H1 (cell line): Measurements from ENCODE around the gene ARHGAP24. TPM values are rescaled to one million over a fixed set of nuclear protein-coding genes. Genes with fewer than 3 reads are reported as not detected.

Experiments used
- CTCF ChIA-PET: fragments of 300-600 bp; sonication (Branson Sonifier 250); formaldehyde crosslinking; loops from one replicate; lab custom pipeline; 2021; ENCODE audit not compliant: partially characterized antibody; lab: Charles Lee
- POLR2A ChIA-PET: fragments of 300-600 bp; sonication (Branson Sonifier 250); formaldehyde crosslinking; loops from one replicate; lab custom pipeline; 2021; ENCODE audit warnings: inconsistent platforms; ENCODE audit not compliant: partially characterized antibody; lab: Charles Lee
- DNase-seq, 2 experiments: peaks; one replicate each; pipeline versions ENCODE4 v3.0.0 to v3.0.0-alpha.2; 2010 to 2022; ENCODE audit warnings: low spot score in 2 of 2, low read depth in 1 of 2, mixed read lengths in 1 of 2
- FAIRE-seq: peaks from 2 replicates; lab custom pipeline; 2011; peaks lifted over from hg19 to GRCh38; lab: Jason Lieb, UNC
- H2AFZ ChIP-seq: 2 replicates; pipeline ENCODE4 v1.8.1; 2012; ENCODE audit warnings: low read length, inconsistent platforms
- H2AK5ac ChIP-seq: 2 replicates; pipeline ENCODE4 v1.6.1; 2013; ENCODE audit warnings: low read depth, low read length
- H2BK120ac ChIP-seq: replicated peaks from 2 replicates; pipeline ENCODE3; 2013; ENCODE audit warnings: low read depth, low read length, inconsistent platforms
- H2BK12ac ChIP-seq: 2 replicates; pipeline ENCODE4 v1.6.1; 2013; ENCODE audit warnings: low read depth, low read length
- H2BK15ac ChIP-seq: 2 replicates; pipeline ENCODE4 v1.6.1; 2013; ENCODE audit warnings: low read length
- H2BK20ac ChIP-seq: 2 replicates; pipeline ENCODE4 v1.6.1; 2013; ENCODE audit warnings: low read length
- H2BK5ac ChIP-seq: 2 replicates; pipeline ENCODE4 v1.6.1; 2013; ENCODE audit warnings: low read depth, low read length
- H3K14ac ChIP-seq: 2 replicates; pipeline ENCODE4 v1.6.1; 2013; ENCODE audit warnings: inconsistent platforms; ENCODE audit not compliant: insufficient read length
- H3K18ac ChIP-seq: 2 replicates; pipeline ENCODE4 v1.6.1; 2013; ENCODE audit warnings: low read length; ENCODE audit errors: extremely low read depth
- H3K23ac ChIP-seq: 2 replicates; pipeline ENCODE4 v1.6.1; 2013; ENCODE audit warnings: inconsistent platforms; ENCODE audit not compliant: insufficient read length
- H3K23me2 ChIP-seq: 2 replicates; pipeline ENCODE4 v1.6.1; 2013; ENCODE audit warnings: low read depth, low read length
- H3K27ac ChIP-seq: 2 replicates; pipeline ENCODE4 v1.6.1; 2011; ENCODE audit warnings: low read depth, low read length, inconsistent platforms
- H3K27me3 ChIP-seq, 4 experiments: replicated peaks in 1 of 4; 1 replicate in 1 of 4; 2 replicates in 3 of 4; pipeline versions ENCODE4 v1.6.1 to v1.8.1; 2011 to 2013; ENCODE audit warnings: low read length in 3 of 4, mild to moderate bottlenecking in 3 of 4, inconsistent platforms in 2 of 4, mixed read lengths in 2 of 4, moderate library complexity in 1 of 4; ENCODE audit not compliant: control insufficient read depth in 3 of 4, insufficient read depth in 3 of 4; ENCODE audit errors: extremely low read depth in 1 of 4
- H3K36me3 ChIP-seq, 4 experiments: 2 replicates each; pipeline versions ENCODE4 v1.6.1 to v1.8.1; 2011 to 2013; ENCODE audit warnings: mild to moderate bottlenecking in 4 of 4, low read length in 3 of 4, moderate library complexity in 2 of 4, control low read depth in 1 of 4, inconsistent platforms in 1 of 4; ENCODE audit not compliant: insufficient read depth in 4 of 4, control insufficient read depth in 2 of 4
- H3K4ac ChIP-seq: replicated peaks from 2 replicates; pipeline ENCODE3; 2013; ENCODE audit warnings: low read length, low read depth, mixed read lengths, inconsistent platforms; ENCODE audit not compliant: insufficient read length
- H3K4me1 ChIP-seq, 4 experiments: replicated peaks in 1 of 4; 1 replicate in 1 of 4; 2 replicates in 3 of 4; pipeline versions ENCODE4 v1.6.1 to v1.8.1; 2011 to 2013; ENCODE audit warnings: low read length in 3 of 4, inconsistent platforms in 2 of 4, mixed read lengths in 1 of 4; ENCODE audit not compliant: insufficient read depth in 4 of 4, control insufficient read depth in 3 of 4
- H3K4me2 ChIP-seq, 2 experiments: 2 replicates each; pipeline versions ENCODE4 v1.6.1 to v1.8.1; 2011 to 2013; ENCODE audit warnings: low read depth in 2 of 2, low read length in 2 of 2, control low read depth in 1 of 2, inconsistent platforms in 1 of 2, mild to moderate bottlenecking in 1 of 2; ENCODE audit not compliant: insufficient read depth in 1 of 2
- H3K4me3 ChIP-seq, 4 experiments: fragments of 200-600, 300-600 bp in 1 of 4; sonication (generic), shearing (Covaris generic), sonication (Bioruptor Twin) in 1 of 4; 2 replicates each; pipeline versions ENCODE4 v1.5.1 to v1.8.1; 2011 to 2016; ENCODE audit warnings: low read length in 4 of 4, low read depth in 3 of 4, control low read depth in 2 of 4, inconsistent platforms in 2 of 4, mild to moderate bottlenecking in 2 of 4, mixed read lengths in 1 of 4, moderate library complexity in 1 of 4; ENCODE audit not compliant: insufficient read depth in 2 of 4; ENCODE audit errors: extremely low read depth in 1 of 4
- H3K56ac ChIP-seq: replicated peaks from 2 replicates; pipeline ENCODE3; 2013; ENCODE audit warnings: low read depth, mild to moderate bottlenecking, mixed read lengths, low read length, inconsistent platforms; ENCODE audit not compliant: insufficient read length
- H3K79me1 ChIP-seq: 2 replicates; pipeline ENCODE4 v1.6.1; 2013; ENCODE audit warnings: low read depth, low read length, control low read depth
- H3K79me2 ChIP-seq, 2 experiments: 2 replicates each; pipeline versions ENCODE4 v1.6.1 to v1.8.1; 2012 to 2013; ENCODE audit warnings: low read length in 2 of 2, mild to moderate bottlenecking in 2 of 2, inconsistent platforms in 1 of 2; ENCODE audit not compliant: insufficient read depth in 2 of 2, control insufficient read depth in 1 of 2
- H3K9ac ChIP-seq, 4 experiments: replicated peaks in 1 of 4; 1 replicate in 1 of 4; 2 replicates in 3 of 4; pipeline versions ENCODE4 v1.6.1 to v1.8.1; 2011 to 2013; ENCODE audit warnings: low read depth in 3 of 4, low read length in 3 of 4, control low read depth in 2 of 4, mild to moderate bottlenecking in 2 of 4, moderate library complexity in 2 of 4, inconsistent platforms in 1 of 4; ENCODE audit errors: extremely low read depth in 1 of 4
- H3K9me3 ChIP-seq, 2 experiments: 2 replicates each; pipeline versions ENCODE4 v1.6.1 to v1.8.1; 2012 to 2013; ENCODE audit warnings: mild to moderate bottlenecking in 2 of 2, moderate library complexity in 2 of 2, control low read depth in 1 of 2, inconsistent platforms in 1 of 2, low read depth in 1 of 2, low read length in 1 of 2, mixed read lengths in 1 of 2; ENCODE audit not compliant: insufficient read depth in 2 of 2
- H4K20me1 ChIP-seq, 2 experiments: replicated peaks in 1 of 2; 2 replicates each; pipeline versions ENCODE3 to v1.8.1; 2011 to 2013; ENCODE audit warnings: inconsistent platforms in 2 of 2, low read length in 2 of 2, mild to moderate bottlenecking in 1 of 2; ENCODE audit not compliant: insufficient read depth in 2 of 2, control insufficient read depth in 1 of 2
- H4K5ac ChIP-seq: 2 replicates; pipeline ENCODE4 v1.6.1; 2013; ENCODE audit warnings: low read length, low read depth, mixed read lengths, inconsistent platforms; ENCODE audit not compliant: insufficient read length
- H4K8ac ChIP-seq: 2 replicates; pipeline ENCODE4 v1.8.0; 2013; ENCODE audit warnings: mild to moderate bottlenecking, moderate library complexity, low read length, inconsistent platforms; ENCODE audit not compliant: insufficient read depth; ENCODE audit errors: extremely low read depth
- H4K91ac ChIP-seq: replicated peaks from 2 replicates; pipeline ENCODE3; 2013; ENCODE audit warnings: low read length, mixed read lengths, inconsistent platforms; ENCODE audit not compliant: insufficient read length
- BCL11A ChIP-seq, 2 experiments: IDR thresholded peaks; one replicate each; pipeline ENCODE4 v1.6.1; 2011; ENCODE audit warnings: low read depth in 2 of 2, low read length in 2 of 2, mild to moderate bottlenecking in 2 of 2
- CBX8 ChIP-seq: fragments of 300-800, 300-1000 bp; sonication (generic); IDR thresholded peaks from 2 replicates; pipeline ENCODE4 v1.7.1; 2016; ENCODE audit warnings: low read depth, low read length, borderline replicate concordance
- USF2 ChIP-seq: IDR thresholded peaks from 2 replicates; pipeline ENCODE4 v1.6.1; 2011; ENCODE audit warnings: low read length, improper control_type of control experiment
- WGBS, 2 experiments: shearing (Covaris generic) in 1 of 2; methylation state at CpG; one replicate each; pipeline versions ENCODE4 v1.1.6 to v1.1.7; 2013 to 2015; ENCODE audit warnings: low lambda C conversion rate in 2 of 2, mixed read lengths in 2 of 2, inconsistent platforms in 1 of 2, low coverage in 1 of 2, missing lambda C conversion rate in 1 of 2; ENCODE audit not compliant: insufficient replicate concordance in 2 of 2, insufficient coverage in 1 of 2, insufficient read length in 1 of 2; ENCODE audit errors: extremely low coverage in 1 of 2, missing lambda C conversion rate in 1 of 2; 5-methylcytosine and 5-hydroxymethylcytosine counted together
- polyA plus RNA-seq, 7 experiments: library from polyadenylated mRNA; depleted of rRNA in 3 of 7; stranded (reverse) in 5 of 7; unstranded in 2 of 7; fragments of >200 nt in 5 of 7; fragments of 200-250 nt in 2 of 7; gene quantifications; 1 replicate in 5 of 7; 2 replicates in 1 of 7; 4 replicates in 1 of 7; pipeline versions ENCODE4 v1.2.1 to v1.2.3, GENCODE V29; 2011 to 2013; ENCODE audit warnings: missing spikeins in 2 of 7, mixed read lengths in 2 of 7
- total RNA-seq: library from RNA; stranded (reverse); fragmentation: NEBNext Ultra II Directional; extraction: Animal tissue kit (Norgen Biotek cat#: 25700); gene quantifications from 2 replicates; pipeline ENCODE4 v1.2.1, GENCODE V29; 2021

The ARHGAP24 gene
- total and polyA plus RNA-seq, 2 of the 8 experiments (the other 6 are each of a cell fraction or from before 2014, with no cell fraction given), result 0.08 to 0.50 TPM

- Histone ChIP-seq H2BK20ac (no peak overlapping the region), H3K4me3 (no peak overlapping the region), H2AK5ac (no peak overlapping the region), H2BK15ac (no peak overlapping the region), H3K27ac (no peak overlapping the region), H2BK120ac (no peak overlapping the region), H2BK12ac (no peak overlapping the region), H3K79me1 (no peaks in the 10 kb centered on the region), H3K18ac (no peak overlapping the region), H4K91ac (no peak overlapping the region), H3K4me2 (no peak overlapping the region), H4K20me1 (no peaks in the 10 kb centered on the region), H4K5ac (no peak overlapping the region), H3K9ac (no peak overlapping the region), H3K14ac (no peak overlapping the region), H2AFZ (no peak overlapping the region), H3K56ac (no peak overlapping the region), H3K9me3 (no peaks in the 10 kb centered on the region), H2BK5ac (no peak overlapping the region), H3K4ac (no peak overlapping the region), H3K27me3 (no peaks in the 10 kb centered on the region), H3K4me1 (peaks cover 0 to 3% (median 0%) of the 10 kb centered on the region in 4 experiments; a peak in 1 of 7 replicates), H3K79me2 (no peaks in the 10 kb centered on the region), H3K36me3 (no peaks in the 10 kb centered on the region), H3K23me2 (no peaks in the 10 kb centered on the region), H3K23ac (no peak overlapping the region), H4K8ac (no peak overlapping the region)
- FAIRE-seq (no peak), DNase-seq (no peak)
- ChIA-PET CTCF (interaction anchor here (1.1 to 1.7 kb wide), 4 partner anchors 9 to 320 kb away, joined by 3 to 5 read pairs (median 4); partner anchors contain the start of gene ARHGAP24), POLR2A (no interaction called here)
- 94% methylated on average over 1 of the region's 1 CpG; no CpG with 5 or more reads in 1 of the 2 experiments for WGBS, 2 experiments
- TF ChIP-seq BCL11A (IDR thresholded peaks at IDR 0.05; ENCODE audit: low read depth in 2 of 2, low read length in 2 of 2) (no peak), USF2 (no peak), CBX8 (no peak)
These were observed 47.8 kb upstream of the ARHGAP24 start for GRCh38 chr4:85427123-85427522.
